ENCODE measurements around the gene CXCL17. TPM values are rescaled to one million over a fixed set of nuclear protein-coding genes. Genes with fewer than 3 reads are reported as not detected.

CXCL17 gene
- total RNA-seq, 4 donors from 2014 or later: 0.69 TPM; not detected in 3

GRCh38 chr19:42411581-42412178 is 31.1 kb downstream of the CXCL17 start:
- intact Hi-C loops (cut with DNase I; ENCODE audit: low total_unique reads): no loop called here
- DNase-seq (ENCODE audit: low spot score in 2 of 2): peak in 1 of 2 donors; percentile 83
- WGBS, 2 donors: 90 to 97% methylated on average over 8 of the region's 8 CpGs
- no peak for TF ChIP-seq CTCF (IDR thresholded peaks at IDR 0.05)
- no peak for TF ChIP-seq POLR2A (IDR thresholded peaks at IDR 0.05)
- no peak overlapping the region for H3K4me3 ChIP-seq (ENCODE audit: low read depth, poor library complexity, severe bottlenecking)

GRCh38 chr19:42410371-42410770 is 32.4 kb downstream of the CXCL17 start:
- WGBS, 2 donors: 92 to 96% methylated on average over 24 of the region's 30 CpGs
- TF ChIP-seq POLR2A (IDR thresholded peaks at IDR 0.05) (no peak), CTCF (IDR thresholded peaks at IDR 0.05) (no peak)
- no peak for DNase-seq (ENCODE audit: low spot score in 2 of 2)
- intact Hi-C loops (cut with DNase I; ENCODE audit: low total_unique reads): no loop called here
- H3K4me3 ChIP-seq (ENCODE audit: low read depth, poor library complexity, severe bottlenecking): no peak overlapping the region

- 63 to 73% methylated on average over 6 of the region's 6 CpGs for WGBS, 2 donors
- TF ChIP-seq CTCF (IDR thresholded peaks at IDR 0.05) (no peak), POLR2A (IDR thresholded peaks at IDR 0.05) (no peak)
- no peak overlapping the region for H3K4me3 ChIP-seq (ENCODE audit: low read depth, poor library complexity, severe bottlenecking)
- intact Hi-C loops (cut with DNase I; ENCODE audit: low total_unique reads): no loop called here
- DNase-seq (ENCODE audit: low spot score in 2 of 2): no peak
These were observed 33.3 kb downstream of the CXCL17 start for GRCh38 chr19:42409477-42409876.

GRCh38 chr19:42407816-42408175 is 35.0 kb downstream of the CXCL17 start:
- intact Hi-C loops (cut with DNase I; ENCODE audit: low total_unique reads): no loop called here
- no peak overlapping the region for H3K4me3 ChIP-seq (ENCODE audit: low read depth, poor library complexity, severe bottlenecking)
- DNase-seq (ENCODE audit: low spot score in 2 of 2): no peak
- TF ChIP-seq CTCF (IDR thresholded peaks at IDR 0.05) (no peak), POLR2A (IDR thresholded peaks at IDR 0.05) (no peak)
- WGBS, 2 donors: 94 to 99% methylated on average over 9 to 10 of the region's 10 CpGs

- H3K4me3 ChIP-seq (ENCODE audit: low read depth, poor library complexity, severe bottlenecking): no peak overlapping the region
- WGBS, 2 donors: 92 to 93% methylated on average over 28 to 30 of the region's 30 CpGs
- intact Hi-C loops (cut with DNase I; ENCODE audit: low total_unique reads): no loop called here
- TF ChIP-seq POLR2A (IDR thresholded peaks at IDR 0.05) (no peak), CTCF (IDR thresholded peaks at IDR 0.05) (no peak)
- DNase-seq (ENCODE audit: low spot score in 2 of 2): no peak
These were observed 35.5 kb downstream of the CXCL17 start for GRCh38 chr19:42407085-42407815.
